Breast epithelium (tissue), 4 donors: ENCODE measurements around the gene TREML1. TPM values are rescaled to one million over a fixed set of nuclear protein-coding genes. Genes with fewer than 3 reads are reported as not detected.

Source experiments
- DNase-seq, 2 donors: peaks; one replicate each; pipeline ENCODE4 v3.0.0-alpha.2; 2019; ENCODE audit warnings: low spot score in 2 of 2
- H3K27ac ChIP-seq, 2 donors: fragments of 200-600 bp; sonication (generic) in 1 of 2; one replicate each; pipeline ENCODE4 v1.5.1; 2016 to 2019; ENCODE audit warnings: mild to moderate bottlenecking in 1 of 2
- H3K27me3 ChIP-seq, 2 donors: fragments of 200-600 bp; sonication (generic) in 1 of 2; one replicate each; pipeline versions ENCODE4 v1.5.1 to v1.6.0; 2017 to 2019; ENCODE audit warnings: control low read depth in 1 of 2, mild to moderate bottlenecking in 1 of 2
- H3K36me3 ChIP-seq: fragments of 200-600 bp; one replicate; pipeline ENCODE4 v1.5.1; 2019
- H3K4me1 ChIP-seq, 2 donors: fragments of 200-600 bp; sonication (generic); one replicate each; pipeline ENCODE4 v1.5.1; 2016 to 2019; ENCODE audit warnings: control low read depth in 1 of 2
- H3K4me3 ChIP-seq, 3 donors: fragments of 200-600 bp; sonication (generic); 1 replicate in 2 of 3; 2 replicates in 1 of 3; pipeline ENCODE4 v1.5.1; 2016 to 2019; ENCODE audit warnings: mild to moderate bottlenecking in 3 of 3, moderate library complexity in 2 of 3
- H3K9me3 ChIP-seq, 2 donors: fragments of 200-600 bp; sonication (generic) in 1 of 2; one replicate each; pipeline ENCODE4 v1.5.1; 2016 to 2019; ENCODE audit warnings: control low read depth in 1 of 2
- CTCF ChIP-seq, 3 donors: fragments of 450-650 bp; IDR thresholded peaks; one replicate each; pipeline ENCODE4 v1.5.1; 2016 to 2017; ENCODE audit warnings: antibody characterized with exemption in 3 of 3, mild to moderate bottlenecking in 3 of 3, moderate library complexity in 3 of 3
- POLR2A ChIP-seq: fragments of 450-650 bp; IDR thresholded peaks from one replicate; pipeline ENCODE4 v1.6.1; 2016; ENCODE audit warnings: antibody characterized with exemption, mild to moderate bottlenecking, moderate library complexity
- POLR2AphosphoS5 ChIP-seq, 3 donors: sonication (generic); formaldehyde crosslinking; IDR thresholded peaks; one replicate each; pipeline ENCODE4 v1.6.1; 2017; ENCODE audit warnings: antibody characterized with exemption in 3 of 3
- intact Hi-C: fragments of 100-400 bp; cut with DNase I; formaldehyde crosslinking; loops from one replicate; pipeline ENCODE4 v1.15.1; 2023; ENCODE audit warnings: low total_unique reads
- total RNA-seq, 3 donors: library from RNA; depleted of rRNA; stranded (reverse); fragments of >200 nt; gene quantifications; one replicate each; pipeline ENCODE4 v1.1.0, GENCODE V29; 2016

The TREML1 gene
- total RNA-seq, 3 donors from 2014 or later: 0.64 to 1.3 (median 0.98) TPM

- Histone ChIP-seq H3K27ac (no peak overlapping the region), H3K27me3 (no peaks in the 10 kb centered on the region), H3K4me3 (no peak overlapping the region), H3K9me3 (peaks cover 0 to 3% of the 10 kb centered on the region in 2 donors), H3K36me3 (no peaks in the 10 kb centered on the region), H3K4me1 (no peaks in the 10 kb centered on the region)
- TF ChIP-seq POLR2AphosphoS5 (IDR thresholded peaks at IDR 0.05) (no peak), POLR2A (no peak), CTCF (IDR thresholded peaks at IDR 0.05) (no peak)
- intact Hi-C loops: no loop called here
- no peak for DNase-seq
Measured at GRCh38 chr6:41170547-41171160, 16.5 kb upstream of the TREML1 start.

- H3K36me3 ChIP-seq: no peaks in the 10 kb centered on the region
- intact Hi-C loops: no loop called here
- H3K27ac ChIP-seq: no peak overlapping the region
- H3K27me3 ChIP-seq: no peaks in the 10 kb centered on the region
- H3K4me3 ChIP-seq: no peak overlapping the region
- no peaks in the 10 kb centered on the region for H3K4me1 ChIP-seq
- no peaks in the 10 kb centered on the region for H3K9me3 ChIP-seq
- TF ChIP-seq POLR2AphosphoS5 (IDR thresholded peaks at IDR 0.05) (no peak), CTCF (IDR thresholded peaks at IDR 0.05) (no peak), POLR2A (no peak)
- DNase-seq: no peak
Measured at GRCh38 chr6:41167173-41167963, 13.2 kb upstream of the TREML1 start.

- H3K4me3 ChIP-seq: no peak overlapping the region
- H3K4me1 ChIP-seq: no peaks in the 10 kb centered on the region
- intact Hi-C loops: no loop called here
- H3K36me3 ChIP-seq: no peaks in the 10 kb centered on the region
- H3K27me3 ChIP-seq: peaks cover 0 to 2% of the 10 kb centered on the region in 2 donors
- no peak overlapping the region for H3K27ac ChIP-seq
- TF ChIP-seq CTCF (IDR thresholded peaks at IDR 0.05) (no peak), POLR2AphosphoS5 (IDR thresholded peaks at IDR 0.05) (no peak), POLR2A (no peak)
- no peaks in the 10 kb centered on the region for H3K9me3 ChIP-seq
- DNase-seq: no peak
Measured at GRCh38 chr6:41164551-41165120, 10.5 kb upstream of the TREML1 start.

- DNase-seq: no peak
- H3K36me3 ChIP-seq: no peaks in the 10 kb centered on the region
- H3K4me1 ChIP-seq: no peaks in the 10 kb centered on the region
- intact Hi-C loops: no loop called here
- H3K4me3 ChIP-seq: no peak overlapping the region
- no peak overlapping the region for H3K27ac ChIP-seq
- peaks cover 0 to 4% of the 10 kb centered on the region in 2 donors for H3K27me3 ChIP-seq
- H3K9me3 ChIP-seq: no peaks in the 10 kb centered on the region
- TF ChIP-seq POLR2AphosphoS5 (IDR thresholded peaks at IDR 0.05) (no peak), POLR2A (no peak), CTCF (IDR thresholded peaks at IDR 0.05) (no peak)
Measured at GRCh38 chr6:41163419-41163717, 9.2 kb upstream of the TREML1 start.
